AG04449 (cell line): Measurements from ENCODE around the gene SLC7A4.

Experiments
- CTCF ChIA-PET: fragments of 350-600 bp; formaldehyde crosslinking; extraction: SDS; loops from one replicate; lab custom pipeline; 2021; ENCODE audit warnings: antibody characterized with exemption; lab: Yijun Ruan, JAX
- POLR2A ChIA-PET: fragments of 400-600, 350-600 bp; formaldehyde crosslinking; extraction: SDS; loops from one replicate; lab custom pipeline; 2020; ENCODE audit warnings: antibody characterized with exemption, inconsistent platforms; lab: Yijun Ruan, JAX
- DNase-seq: peaks from one replicate; pipeline ENCODE4 v3.0.0-alpha.2; 2010; ENCODE audit warnings: low read depth, low spot score
- H3K4me3 ChIP-seq: 2 replicates; pipeline ENCODE4 v1.5.1; 2011; ENCODE audit warnings: low read depth, mild to moderate bottlenecking, control low read depth, low read length
- CTCF ChIP-seq: IDR thresholded peaks from one replicate; pipeline ENCODE4 v1.5.1; 2011; ENCODE audit warnings: mild to moderate bottlenecking, moderate library complexity, low read length, control low read depth, inconsistent platforms; ENCODE audit not compliant: insufficient read depth; ENCODE audit errors: missing control alignments

The SLC7A4 gene

GRCh38 chr22:20996598-20997535 lies 35.5 kb downstream of the SLC7A4 start:
- H3K4me3 ChIP-seq: no peak overlapping the region
- DNase-seq: no peak
- CTCF ChIA-PET: interaction anchor here (2.0 kb wide), 1 partner anchor 111 kb away, joined by 5 read pairs; no protein-coding TSS in a partner anchor
- POLR2A ChIA-PET: interaction anchor here (0.7 kb wide), 1 partner anchor 140 kb away, joined by 3 read pairs; no protein-coding TSS in a partner anchor
- no peak for TF ChIP-seq CTCF

GRCh38 chr22:20996031-20996410 lies 36.3 kb downstream of the SLC7A4 start:
- POLR2A ChIA-PET: no interaction called here
- no peak for DNase-seq
- CTCF ChIA-PET: interaction anchor here (2.0 kb wide), 1 partner anchor 110 kb away, joined by 5 read pairs; no protein-coding TSS in a partner anchor
- TF ChIP-seq CTCF: no peak
- no peak overlapping the region for H3K4me3 ChIP-seq

GRCh38 chr22:20995329-20996030 lies 36.9 kb downstream of the SLC7A4 start:
- DNase-seq: no peak
- POLR2A ChIA-PET: no interaction called here
- no peak overlapping the region for H3K4me3 ChIP-seq
- TF ChIP-seq CTCF: no peak
- CTCF ChIA-PET: interaction anchor here (2.0 kb wide), 1 partner anchor 110 kb away, joined by 5 read pairs; no protein-coding TSS in a partner anchor

GRCh38 chr22:20994902-20995241 lies 37.5 kb downstream of the SLC7A4 start:
- no peak for TF ChIP-seq CTCF
- CTCF ChIA-PET: interaction anchor here (2.0 kb wide), 1 partner anchor 109 kb away, joined by 5 read pairs; no protein-coding TSS in a partner anchor
- no peak for DNase-seq
- POLR2A ChIA-PET: no interaction called here
- no peak overlapping the region for H3K4me3 ChIP-seq

- CTCF ChIA-PET: interaction anchor here (0.8 to 2.0 kb wide), 2 partner anchors 12 to 108 kb away, joined by 3 to 5 read pairs; partner anchors contain the start of gene LZTR1
- no peak for TF ChIP-seq CTCF
- H3K4me3 ChIP-seq: no peak overlapping the region
Measured at GRCh38 chr22:20994128-20994901, 38.0 kb downstream of the SLC7A4 start.

More at GRCh38 chr22:20994128-20994901, 38.0 kb downstream of the SLC7A4 start:
- DNase-seq: no peak
- POLR2A ChIA-PET: no interaction called here
